Lung (tissue), 12 donors: Measurements from ENCODE around the gene TRAPPC14. TPM values are rescaled to one million over a fixed set of nuclear protein-coding genes. Genes with fewer than 3 reads are reported as not detected.
"Not testable (repeated sequence)": the region's sequence is repeated elsewhere in the genome, so short reads cannot be mapped to it uniquely, and the experiment has no call there.

Experiments
- ATAC-seq: fragments of 200-7000 bp; cut with Tn5 transposase; one replicate; pipeline ENCODE4 v1.9.1; 2020; ENCODE audit warnings: moderate number of reproducible peaks; ENCODE audit not compliant: insufficient read depth, low FRiP score
- DNase-seq, 3 donors: peaks; one replicate each; pipeline ENCODE4 v3.0.0-alpha.2; 2013 to 2017
- H3K27ac ChIP-seq, 2 donors: one replicate each; pipeline ENCODE4 v1.5.1; 2013; ENCODE audit warnings: mild to moderate bottlenecking in 2 of 2, moderate library complexity in 2 of 2, control low read depth in 1 of 2, inconsistent platforms in 1 of 2, low read depth in 1 of 2, low read length in 1 of 2
- H3K27me3 ChIP-seq, 3 donors: one replicate each; pipeline ENCODE4 v1.5.1; 2013; ENCODE audit warnings: low read length in 2 of 3; ENCODE audit not compliant: control insufficient read depth in 3 of 3, insufficient read depth in 3 of 3
- H3K36me3 ChIP-seq, 4 donors: one replicate each; pipeline ENCODE4 v1.5.1; 2013; ENCODE audit warnings: low read length in 4 of 4, mild to moderate bottlenecking in 1 of 4, moderate library complexity in 1 of 4; ENCODE audit not compliant: control insufficient read depth in 4 of 4, insufficient read depth in 4 of 4
- H3K4me1 ChIP-seq, 5 donors: one replicate each; pipeline ENCODE4 v1.5.1; 2013; ENCODE audit warnings: low read length in 5 of 5, mild to moderate bottlenecking in 2 of 5, moderate library complexity in 1 of 5; ENCODE audit not compliant: control insufficient read depth in 5 of 5, insufficient read depth in 5 of 5
- H3K4me3 ChIP-seq: one replicate; pipeline ENCODE4 v1.5.1; 2013; ENCODE audit warnings: mild to moderate bottlenecking, control low read depth, moderate library complexity
- H3K9ac ChIP-seq, 2 donors: one replicate each; pipeline ENCODE4 v1.5.1; 2013; ENCODE audit warnings: low read length in 2 of 2, control low read depth in 1 of 2; ENCODE audit not compliant: insufficient read depth in 1 of 2
- H3K9me3 ChIP-seq, 4 donors: one replicate each; pipeline ENCODE4 v1.5.1; 2013; ENCODE audit warnings: low read length in 3 of 4, mild to moderate bottlenecking in 1 of 4, moderate library complexity in 1 of 4; ENCODE audit not compliant: control insufficient read depth in 4 of 4, insufficient read depth in 3 of 4
- CTCF ChIP-seq: IDR thresholded peaks from 2 replicates; pipeline ENCODE4 v1.5.1; 2012; ENCODE audit warnings: mild to moderate bottlenecking; ENCODE audit errors: control extremely low read depth, extremely low read depth
- whole genome bisulfite sequencing, 2 donors: extraction: QIAGEN DNeasy Blood & Tissue Kit; methylation state at CpG; one replicate each; pipeline ENCODE4 v1.1.7; 2013; 5-methylcytosine and 5-hydroxymethylcytosine counted together
- polyA plus RNA-seq, 2 donors: library from polyadenylated mRNA; stranded (reverse); fragments of 200-250 nt; gene quantifications; one replicate each; pipeline ENCODE4 v1.2.1, GENCODE V29; 2013
- total RNA-seq, 2 donors: library from RNA; depleted of rRNA in 1 of 2; stranded (reverse); fragments of >200 nt in 1 of 2; gene quantifications; one replicate each; pipeline ENCODE4 v1.2.1, GENCODE V29; 2014 to 2021
- donor health status: control.
- donor health status: control.
- donor health status: Bipolar disorder and iron deficiency.
- donor health status: healthy.
- donor health status: DM: yes; HTN: yes; CAD: no.

TRAPPC14 gene
- total and polyA plus RNA-seq, 4 donors = 9.8 to 27.9 (median 19.5) TPM

- ATAC-seq (no peak), DNase-seq (no peak)
- Histone ChIP-seq H3K27ac (no peak overlapping the region), H3K36me3 (no peaks in the 10 kb centered on the region), H3K9ac (no peak overlapping the region), H3K4me3 (no peak overlapping the region), H3K4me1 (no peaks in the 10 kb centered on the region), H3K9me3 (no peaks in the 10 kb centered on the region), H3K27me3 (no peaks in the 10 kb centered on the region)
- 94 to 95% methylated on average over 10 of the region's 10 CpGs for WGBS, 2 donors
- TF ChIP-seq CTCF = no peak
Measured at GRCh38 chr7:100198266-100198665, 39.7 kb upstream of the TRAPPC14 start.

DNA sequence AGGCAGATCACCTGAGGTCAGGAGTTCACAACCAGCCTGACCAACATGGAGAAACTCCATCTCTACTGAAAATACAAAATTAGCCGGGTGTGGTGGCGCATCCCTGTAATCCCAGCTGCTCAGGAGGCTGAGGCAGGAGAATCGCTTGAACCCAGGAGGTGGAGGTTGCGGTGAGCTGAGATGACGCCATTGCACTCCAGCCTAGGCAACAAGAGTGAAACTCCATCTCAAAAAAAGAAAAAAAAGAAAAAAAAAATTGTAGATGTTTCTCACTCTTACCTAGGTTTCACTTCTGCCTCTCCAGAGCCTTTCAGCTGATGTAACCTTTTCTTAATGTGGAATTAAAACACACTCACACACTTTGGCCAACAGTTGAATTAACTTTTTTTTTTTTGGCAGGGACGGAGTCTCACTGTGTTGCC lies 37.4 kb upstream of the TRAPPC14 start:
- not testable (repeated sequence) for H3K4me1 ChIP-seq, H3K27ac ChIP-seq, H3K9me3 ChIP-seq, ATAC-seq, DNase-seq, H3K4me3 ChIP-seq, H3K27me3 ChIP-seq, H3K9ac ChIP-seq, H3K36me3 ChIP-seq
- WGBS, 2 donors = 96% methylated on average over 6 of the region's 6 CpGs

GRCh38 chr7:100195222-100195621 lies 36.7 kb upstream of the TRAPPC14 start:
- Histone ChIP-seq H3K4me1 (no peaks in the 10 kb centered on the region), H3K4me3 (no peak overlapping the region), H3K27me3 (no peaks in the 10 kb centered on the region), H3K9ac (no peak overlapping the region), H3K36me3 (no peaks in the 10 kb centered on the region), H3K9me3 (no peaks in the 10 kb centered on the region), H3K27ac (no peak overlapping the region)
- 71 to 78% methylated on average over 2 of the region's 2 CpGs for WGBS, 2 donors
- DNase-seq = no peak
- no peak for TF ChIP-seq CTCF
- no peak for ATAC-seq

DNA sequence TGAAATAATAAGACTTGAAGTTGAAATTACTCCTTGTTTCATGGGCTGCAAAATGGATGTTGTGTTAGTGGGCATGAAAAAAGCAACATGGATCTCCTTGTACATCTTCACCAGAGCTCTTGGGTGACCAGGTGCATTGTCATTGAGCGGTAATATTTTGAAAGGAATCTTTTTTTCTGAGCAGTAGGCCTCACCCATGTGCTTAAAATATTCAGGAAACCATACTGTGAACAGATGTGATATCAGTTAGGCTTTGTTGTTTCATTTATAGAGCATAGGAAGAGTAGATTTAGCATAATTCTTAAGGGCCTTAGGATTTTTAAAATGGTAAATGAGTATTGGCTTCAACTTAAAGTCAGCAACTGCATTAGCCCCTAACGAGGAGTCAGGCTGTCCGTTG lies 34.4 kb upstream of the TRAPPC14 start:
- Histone ChIP-seq H3K9me3 (no peaks in the 10 kb centered on the region), H3K27ac (no peak overlapping the region), H3K4me1 (no peaks in the 10 kb centered on the region), H3K36me3 (no peaks in the 10 kb centered on the region), H3K9ac (no peak overlapping the region), H3K4me3 (no peak overlapping the region), H3K27me3 (no peaks in the 10 kb centered on the region)
- DNase-seq (no peak), ATAC-seq (no peak)
- WGBS, 2 donors = 83 to 92% methylated on average over 3 of the region's 3 CpGs
- TF ChIP-seq CTCF = no peak

GRCh38 chr7:100192281-100192862 lies 33.8 kb upstream of the TRAPPC14 start:
- H3K4me1 ChIP-seq, H3K27me3 ChIP-seq, H3K27ac ChIP-seq, H3K36me3 ChIP-seq, H3K9ac ChIP-seq, ATAC-seq, H3K9me3 ChIP-seq, H3K4me3 ChIP-seq, DNase-seq: not testable (repeated sequence)
- 93 to 96% methylated on average over 6 of the region's 6 CpGs for WGBS, 2 donors
